A673 (cell line): ENCODE data around the gene TMEM167A. TPM values are rescaled to one million over a fixed set of nuclear protein-coding genes. Genes with fewer than 3 reads are reported as not detected.

Source experiments
- BruUV-seq: library from RNA; stranded (reverse); fragments of 400-500 nt; replicated peaks from 2 replicates; lab custom pipeline; 2021; lab: Mats Ljungman, UMichigan
- CTCF ChIA-PET: fragments of 300-600 bp; sonication (Branson Sonifier 250); formaldehyde crosslinking; loops from one replicate; lab custom pipeline; 2022; ENCODE audit warnings: antibody characterized with exemption; lab: Charles Lee
- POLR2A ChIA-PET: fragments of 300-600 bp; sonication (Branson Sonifier 250); formaldehyde crosslinking; loops from one replicate; lab custom pipeline; 2022; ENCODE audit warnings: antibody characterized with exemption; ENCODE audit not compliant: low non-redundant PET; lab: Charles Lee
- DNase-seq: peaks from one replicate; pipeline ENCODE4 v3.0.0-alpha.2; 2015; ENCODE audit warnings: low spot score
- H3K27ac ChIP-seq: fragments of 200-600 bp; sonication (generic); 2 replicates; pipeline ENCODE4 v1.5.1; 2016; ENCODE audit warnings: mixed run types, low read depth, mild to moderate bottlenecking, mixed read lengths, antibody characterized with exemption, low read length; ENCODE audit not compliant: poor library complexity, severe bottlenecking
- H3K27me3 ChIP-seq: fragments of 200-600 bp; sonication (generic); replicated peaks from 2 replicates; pipeline ENCODE4 v1.6.1; 2017; ENCODE audit warnings: mixed run types, low read depth, mild to moderate bottlenecking, mixed read lengths, antibody characterized with exemption, low read length; ENCODE audit not compliant: insufficient read depth, poor library complexity
- H3K36me3 ChIP-seq: fragments of 200-600 bp; sonication (generic); 2 replicates; pipeline ENCODE4 v1.6.1; 2016; ENCODE audit warnings: mixed run types, mild to moderate bottlenecking, mixed read lengths, antibody characterized with exemption, low read length; ENCODE audit not compliant: insufficient read depth, poor library complexity, severe bottlenecking
- H3K4me1 ChIP-seq: fragments of 200-600 bp; sonication (generic); 2 replicates; pipeline ENCODE4 v1.6.1; 2017; ENCODE audit warnings: mixed run types, mild to moderate bottlenecking, mixed read lengths, antibody characterized with exemption, low read length; ENCODE audit not compliant: insufficient read depth, poor library complexity, severe bottlenecking
- H3K4me3 ChIP-seq: fragments of 200-600 bp; sonication (generic); 2 replicates; pipeline ENCODE4 v1.5.1; 2016; ENCODE audit warnings: low read depth, mixed run types, mild to moderate bottlenecking, mixed read lengths, low read length; ENCODE audit not compliant: poor library complexity, severe bottlenecking
- H3K9me3 ChIP-seq: fragments of 200-600 bp; sonication (generic); 2 replicates; pipeline ENCODE4 v1.6.1; 2016; ENCODE audit warnings: mixed run types, low read depth, mild to moderate bottlenecking, mixed read lengths, antibody characterized with exemption, low read length; ENCODE audit not compliant: poor library complexity, severe bottlenecking
- EZH2 ChIP-seq: fragments of 200-600 bp; sonication (generic); IDR thresholded peaks from 2 replicates; pipeline ENCODE4 v1.6.1; 2017; ENCODE audit warnings: borderline replicate concordance, low read depth, mild to moderate bottlenecking, mixed read lengths, antibody characterized with exemption, low read length; ENCODE audit not compliant: poor library complexity, severe bottlenecking
- intact Hi-C: fragments of 100-400 bp; cut with micrococcal nuclease; formaldehyde crosslinking; loops from one replicate; pipeline ENCODE4 v1.10.0; 2022; ENCODE audit not compliant: unreplicated experiment
- total RNA-seq: library from RNA; stranded (reverse); gene quantifications from 2 replicates; pipeline ENCODE4 v1.2.3, GENCODE V29; 2021
- TF ChIP-seq, protein P1 (sequence below): fragments of 300-800, 200-600 bp; sonication (generic); conservative IDR thresholded peaks from 2 replicates; pipeline ENCODE4 v1.5.1; 2017; ENCODE audit warnings: low read depth, mild to moderate bottlenecking, antibody characterized with exemption, low read length, moderate library complexity, mixed read lengths

The TMEM167A gene
- total RNA-seq, 1 experiment from 2014 or later: 90.5 TPM

DNA sequence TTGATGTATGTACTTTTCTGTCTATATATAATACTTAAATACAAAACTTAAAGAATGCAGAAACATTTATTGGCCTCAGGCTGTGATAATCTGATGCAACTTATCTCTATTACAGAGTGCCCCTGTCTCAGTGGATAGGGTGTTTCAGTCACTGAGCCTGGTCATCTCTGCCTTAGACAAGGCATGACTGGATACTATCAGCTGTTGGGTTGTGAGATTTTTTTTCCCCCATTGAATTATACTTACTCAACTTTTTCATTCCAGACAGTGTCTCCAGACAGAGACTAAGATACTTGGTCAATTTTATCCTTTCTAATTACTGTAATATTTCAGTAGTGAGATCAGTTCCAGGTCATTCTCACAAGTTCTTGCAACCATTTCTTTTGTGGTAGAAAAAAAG lies 26.8 kb upstream of the TMEM167A start:
- no peak overlapping the region for H3K27ac ChIP-seq
- ChIA-PET POLR2A (no interaction called here), CTCF (no interaction called here)
- no peak for DNase-seq
- no peak overlapping the region for H3K4me3 ChIP-seq
- no TSS peak for BruUV-seq
- intact Hi-C loops: no loop called here
- H3K4me1 ChIP-seq: peaks cover 8% of the 10 kb centered on the region
- H3K36me3 ChIP-seq: no peaks in the 10 kb centered on the region
- H3K27me3 ChIP-seq: no peaks in the 10 kb centered on the region
- H3K9me3 ChIP-seq: no peaks in the 10 kb centered on the region
- TF ChIP-seq, protein P1, sequence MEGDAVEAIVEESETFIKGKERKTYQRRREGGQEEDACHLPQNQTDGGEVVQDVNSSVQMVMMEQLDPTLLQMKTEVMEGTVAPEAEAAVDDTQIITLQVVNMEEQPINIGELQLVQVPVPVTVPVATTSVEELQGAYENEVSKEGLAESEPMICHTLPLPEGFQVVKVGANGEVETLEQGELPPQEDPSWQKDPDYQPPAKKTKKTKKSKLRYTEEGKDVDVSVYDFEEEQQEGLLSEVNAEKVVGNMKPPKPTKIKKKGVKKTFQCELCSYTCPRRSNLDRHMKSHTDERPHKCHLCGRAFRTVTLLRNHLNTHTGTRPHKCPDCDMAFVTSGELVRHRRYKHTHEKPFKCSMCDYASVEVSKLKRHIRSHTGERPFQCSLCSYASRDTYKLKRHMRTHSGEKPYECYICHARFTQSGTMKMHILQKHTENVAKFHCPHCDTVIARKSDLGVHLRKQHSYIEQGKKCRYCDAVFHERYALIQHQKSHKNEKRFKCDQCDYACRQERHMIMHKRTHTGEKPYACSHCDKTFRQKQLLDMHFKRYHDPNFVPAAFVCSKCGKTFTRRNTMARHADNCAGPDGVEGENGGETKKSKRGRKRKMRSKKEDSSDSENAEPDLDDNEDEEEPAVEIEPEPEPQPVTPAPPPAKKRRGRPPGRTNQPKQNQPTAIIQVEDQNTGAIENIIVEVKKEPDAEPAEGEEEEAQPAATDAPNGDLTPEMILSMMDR: no peak
- no peak for TF ChIP-seq EZH2

DNA sequence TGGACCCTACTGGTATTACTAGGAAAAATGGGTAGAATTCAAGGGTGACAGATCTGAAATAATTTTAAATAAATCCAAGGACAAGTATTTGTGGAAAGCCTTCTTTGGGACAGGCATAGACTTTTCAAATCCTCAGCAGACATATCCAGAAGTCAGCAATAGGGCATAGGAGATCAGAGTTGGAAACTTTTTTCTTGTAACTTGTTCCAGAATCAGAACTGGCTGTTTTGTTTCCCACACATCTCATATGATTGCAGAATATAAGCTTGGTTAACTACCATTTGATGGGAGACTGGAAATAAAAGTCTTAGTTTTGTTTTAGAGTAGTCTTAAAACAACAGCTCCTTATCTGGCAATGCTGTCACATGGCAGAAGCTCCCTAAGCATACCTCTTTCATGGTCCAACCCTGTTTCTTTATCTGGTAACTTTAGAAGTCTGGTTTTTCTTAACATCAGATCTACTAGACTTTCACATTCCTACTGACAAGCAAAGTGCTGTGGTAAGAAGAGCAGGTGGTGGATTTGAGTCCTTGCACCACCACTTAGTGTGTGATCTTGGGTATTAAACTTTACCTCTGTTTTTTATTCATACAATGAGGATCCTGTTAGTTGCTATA lies 25.3 kb upstream of the TMEM167A start:
- H3K27me3 ChIP-seq: no peaks in the 10 kb centered on the region
- no TSS peak for BruUV-seq
- intact Hi-C loops: no loop called here
- no peak for DNase-seq
- H3K36me3 ChIP-seq: no peaks in the 10 kb centered on the region
- peaks cover 23% of the 10 kb centered on the region for H3K4me1 ChIP-seq
- no peaks in the 10 kb centered on the region for H3K9me3 ChIP-seq
- ChIA-PET POLR2A (no interaction called here), CTCF (no interaction called here)
- H3K27ac ChIP-seq: no peak overlapping the region
- H3K4me3 ChIP-seq: no peak overlapping the region
- TF ChIP-seq EZH2: no peak
- TF ChIP-seq, protein P1: no peak

DNA sequence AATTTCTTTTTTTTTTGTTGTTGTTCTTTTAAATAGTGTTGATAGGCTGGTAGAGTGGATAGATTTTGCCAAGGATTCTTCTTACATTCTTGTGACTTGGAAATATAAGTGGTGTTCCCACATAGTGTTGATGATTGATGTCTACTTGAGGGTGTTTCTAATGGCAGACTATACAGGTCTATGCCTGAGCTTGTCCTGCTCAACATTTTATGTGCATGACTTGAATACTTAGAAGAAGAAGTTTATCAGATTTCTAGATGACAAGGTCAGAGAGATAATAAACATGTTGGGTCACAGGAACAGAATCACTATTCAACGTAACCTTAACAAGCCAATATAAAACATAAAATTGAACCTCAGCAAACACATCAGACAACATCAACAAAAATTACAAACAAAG lies 24.3 kb upstream of the TMEM167A start:
- TF ChIP-seq, protein P1: no peak
- no peak for TF ChIP-seq EZH2
- no TSS peak for BruUV-seq
- Histone ChIP-seq H3K9me3 (no peaks in the 10 kb centered on the region), H3K4me3 (no peak overlapping the region), H3K36me3 (no peaks in the 10 kb centered on the region), H3K27ac (no peak overlapping the region), H3K4me1 (peaks cover 23% of the 10 kb centered on the region), H3K27me3 (no peaks in the 10 kb centered on the region)
- no peak for DNase-seq
- intact Hi-C loops: no loop called here
- CTCF ChIA-PET: no interaction called here
- POLR2A ChIA-PET: interaction anchor here (0.7 kb wide), 1 partner anchor 130 kb away, joined by 3 read pairs; no protein-coding TSS in a partner anchor
